ENCODE data around the gene AKAP9.
"Not testable (repeated sequence)": the region's sequence is repeated elsewhere in the genome, so short reads cannot be mapped to it uniquely, and the experiment has no call there.

AKAP9 gene

DNA sequence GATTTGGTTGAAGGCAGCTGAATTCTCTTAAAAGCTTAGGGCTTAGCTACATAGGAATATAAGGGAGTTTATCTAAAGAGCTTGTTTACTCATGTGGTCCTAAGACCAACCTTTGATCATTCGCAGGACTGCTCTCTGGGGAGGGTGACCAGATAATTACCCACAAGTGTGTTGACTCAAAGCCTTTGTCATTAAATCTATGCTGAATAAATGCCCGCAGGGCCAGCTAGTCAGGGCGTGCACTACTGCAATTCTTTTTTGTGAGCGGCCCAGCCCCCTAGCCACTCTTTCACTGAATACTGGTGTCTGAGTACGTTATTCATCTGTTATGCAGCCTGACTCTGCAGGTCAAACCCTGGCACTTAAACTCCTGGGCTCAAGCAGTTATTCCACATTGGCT lies 69.6 kb downstream of the AKAP9 start:
- DNase-seq (ENCODE audit: low read depth): no peak

DNA sequence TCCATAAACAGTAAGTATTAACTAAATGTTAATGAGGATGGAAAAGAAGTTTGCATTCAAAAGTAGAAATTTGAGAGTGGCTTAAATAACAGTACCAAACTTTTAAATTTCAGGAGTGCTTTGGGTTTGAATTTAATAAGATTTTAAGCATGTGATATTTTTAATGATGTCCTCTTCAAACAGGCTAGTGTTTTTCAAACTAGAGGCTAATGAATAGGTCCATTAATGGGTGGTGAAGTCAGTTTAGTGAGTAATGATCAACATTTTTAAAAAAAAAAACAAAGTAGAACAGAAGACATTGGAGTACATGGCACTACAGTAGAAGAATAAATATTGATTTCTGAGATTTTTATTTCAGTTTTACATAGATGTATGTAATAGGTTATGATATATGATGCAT lies 72.9 kb downstream of the AKAP9 start:
- DNase-seq (ENCODE audit: low read depth): no peak

DNA sequence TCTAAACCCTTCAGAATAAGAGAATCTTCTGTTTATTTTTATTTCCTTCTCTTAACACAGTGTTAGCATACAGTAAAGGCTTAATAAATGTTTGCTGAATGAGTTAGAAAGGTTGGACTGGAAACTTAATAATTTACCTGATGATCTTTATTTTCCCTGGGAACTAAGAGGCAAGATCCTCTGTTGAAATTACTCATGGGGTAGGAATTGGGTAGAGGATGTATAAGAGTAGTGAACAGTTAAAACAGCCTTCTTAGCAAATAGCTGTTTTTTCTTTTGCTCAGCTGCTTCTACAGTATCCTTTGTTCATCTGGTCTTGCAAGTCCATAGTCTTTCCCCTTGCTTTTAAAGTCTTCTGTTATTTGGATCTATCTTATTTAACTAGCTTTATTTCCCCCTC lies 80.0 kb downstream of the AKAP9 start:
- no peak for DNase-seq (ENCODE audit: low read depth)

DNA sequence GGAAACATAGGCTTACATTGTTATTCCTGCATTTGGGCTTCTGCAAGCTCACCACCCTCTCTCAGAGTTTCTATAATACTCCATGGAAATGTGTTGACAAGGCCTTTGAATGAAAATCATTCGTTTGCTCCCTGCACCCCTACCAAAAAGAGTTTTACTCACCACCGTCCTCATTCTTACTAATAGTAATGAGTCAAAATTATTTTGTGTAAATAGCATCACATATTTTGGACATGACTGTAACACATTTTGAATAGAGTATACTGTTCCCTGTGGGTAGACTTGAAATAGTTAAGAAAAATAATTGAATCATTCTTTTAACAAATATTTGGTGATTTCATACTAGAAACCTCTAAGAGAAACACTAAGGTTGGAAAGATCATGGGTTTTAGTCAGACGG lies 84.6 kb downstream of the AKAP9 start:
- DNase-seq (ENCODE audit: low read depth): no peak

DNA sequence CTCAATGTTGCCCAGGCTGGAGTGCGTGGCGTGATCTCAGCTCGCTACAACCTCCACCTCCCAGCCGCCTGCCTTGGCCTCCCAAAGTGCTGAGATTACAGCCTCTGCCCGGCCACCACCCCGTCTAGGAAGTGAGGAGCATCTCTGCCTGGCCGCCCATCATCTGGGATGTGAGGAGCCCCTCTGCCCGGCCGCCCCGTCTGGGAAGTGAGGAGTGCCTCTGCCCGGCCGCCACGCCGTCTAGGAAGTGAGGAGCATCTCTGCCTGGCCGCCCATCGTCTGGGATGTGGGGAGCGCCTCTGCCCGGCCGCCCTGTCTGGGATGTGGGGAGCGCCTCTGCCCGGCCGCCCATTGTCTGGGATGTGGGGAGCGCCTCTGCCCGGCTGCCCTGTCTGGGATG lies 86.0 kb downstream of the AKAP9 start:
- DNase-seq (ENCODE audit: low read depth): not testable (repeated sequence)

DNA sequence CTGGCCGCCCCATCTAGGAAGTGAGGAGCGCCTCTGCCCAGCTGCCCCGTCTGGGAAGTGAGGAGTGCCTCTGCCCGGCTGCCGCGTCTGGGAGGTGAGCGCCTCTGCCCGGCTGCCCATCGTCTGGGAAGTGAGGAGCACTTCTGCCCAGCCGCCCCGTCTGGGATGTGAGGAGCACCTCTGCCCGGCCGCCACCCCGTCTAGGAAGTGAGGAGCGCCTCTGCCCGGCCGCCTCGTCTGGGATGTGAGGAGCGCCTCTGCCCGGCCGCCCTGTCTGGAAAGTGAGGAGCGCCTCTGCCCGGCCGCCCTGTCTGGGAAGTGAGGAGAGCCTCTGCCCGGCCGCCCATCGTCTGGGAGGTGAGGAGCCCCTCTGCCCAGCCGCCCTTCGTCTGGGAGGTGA lies 86.5 kb downstream of the AKAP9 start:
- not testable (repeated sequence) for DNase-seq (ENCODE audit: low read depth)

GRCh38 chr7:92028226-92028625 lies 87.6 kb downstream of the AKAP9 start:
- DNase-seq (ENCODE audit: low read depth): no peak

DNA sequence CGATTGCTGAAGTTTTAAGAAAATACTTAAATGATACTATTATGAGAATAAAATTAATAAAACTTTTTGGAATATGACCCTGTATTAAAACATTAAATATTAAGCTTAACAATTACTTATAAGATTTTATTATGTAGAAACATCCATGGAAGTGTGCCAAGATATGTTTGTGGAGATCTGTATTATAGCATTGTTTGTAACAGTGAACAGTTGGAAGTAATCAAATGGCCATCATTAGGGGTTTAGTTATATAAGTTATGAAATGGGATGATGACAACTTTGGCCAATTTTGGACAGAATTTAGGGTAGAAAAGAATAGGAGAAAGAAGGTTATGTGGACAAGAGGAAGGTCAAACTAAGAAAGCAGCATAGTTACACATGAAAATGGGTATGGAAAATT lies 88.0 kb downstream of the AKAP9 start:
- no peak for DNase-seq (ENCODE audit: low read depth)

GRCh38 chr7:92034116-92034515 lies 93.5 kb downstream of the AKAP9 start:
- no peak for DNase-seq (ENCODE audit: low read depth)

- DNase-seq (ENCODE audit: low read depth): no peak
Observed at GRCh38 chr7:92035576-92035975, 94.9 kb downstream of the AKAP9 start.

DNA sequence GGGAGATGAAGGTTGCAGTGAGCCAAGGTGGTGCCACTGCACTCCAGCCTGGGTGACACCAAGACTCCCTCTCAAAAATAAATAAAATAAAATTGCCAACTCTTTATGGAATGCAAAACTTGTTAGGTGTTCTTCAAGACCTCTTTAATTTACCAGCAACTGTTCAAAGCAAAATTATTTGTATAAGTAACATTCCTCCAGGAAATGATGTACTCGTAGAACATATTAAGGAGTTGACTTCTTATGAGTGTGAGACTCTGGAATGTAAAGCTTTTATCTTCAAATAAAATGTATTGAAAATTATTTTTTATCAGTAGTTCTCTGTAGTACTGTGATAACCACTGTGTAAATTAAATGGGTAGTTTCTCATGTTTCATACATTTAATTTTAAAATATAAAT lies 99.2 kb downstream of the AKAP9 start:
- DNase-seq (ENCODE audit: low read depth): no peak

GRCh38 chr7:92042056-92042737 lies 101.5 kb downstream of the AKAP9 start:
- DNase-seq (ENCODE audit: low read depth): no peak

- no peak for DNase-seq (ENCODE audit: low read depth)
Observed at GRCh38 chr7:92043098-92043497, 102.4 kb downstream of the AKAP9 start.

DNA sequence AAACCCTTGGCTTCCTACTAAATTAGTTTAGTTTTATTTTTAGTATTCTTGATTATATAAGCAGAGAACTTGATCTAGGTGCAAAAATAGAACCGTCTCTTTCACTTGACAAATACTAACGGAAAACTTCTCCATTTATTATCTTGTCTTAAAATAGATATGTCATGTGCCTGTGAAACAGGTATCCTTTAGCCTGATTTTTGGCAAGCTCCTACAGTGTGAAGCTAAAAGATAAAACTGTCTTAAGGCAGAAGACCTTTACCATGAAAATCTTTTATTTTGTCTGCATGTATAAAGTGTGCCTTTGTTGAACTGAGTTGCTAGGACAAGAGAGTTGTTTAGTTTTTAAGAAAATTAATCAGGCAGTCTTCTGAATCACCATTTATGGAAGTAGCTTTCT lies 103.0 kb downstream of the AKAP9 start:
- DNase-seq (ENCODE audit: low read depth): no peak

DNA sequence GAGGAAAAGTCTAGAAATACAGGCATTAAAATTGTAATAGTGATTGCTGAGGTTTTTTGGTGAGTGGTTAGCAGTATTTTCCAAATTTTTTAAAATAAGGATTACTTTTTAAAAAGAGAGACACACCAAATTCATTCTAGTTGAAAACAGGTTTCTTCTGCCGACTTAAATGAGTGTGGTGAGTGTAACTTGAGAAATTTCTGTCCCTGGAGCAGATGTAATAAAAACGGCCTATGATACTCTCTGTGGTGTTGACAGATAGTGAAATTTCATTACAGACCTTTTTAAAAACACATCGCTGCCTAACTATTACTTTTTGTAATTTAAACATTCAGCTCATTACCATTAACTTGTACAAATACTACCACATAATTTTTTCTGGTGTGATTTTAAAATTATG lies 103.5 kb downstream of the AKAP9 start:
- no peak for DNase-seq (ENCODE audit: low read depth)

- DNase-seq (ENCODE audit: low read depth): no peak
Observed at GRCh38 chr7:92044940-92045339, 104.3 kb downstream of the AKAP9 start.

- DNase-seq (ENCODE audit: low read depth): no peak
Observed at GRCh38 chr7:92051655-92052054, 111.0 kb downstream of the AKAP9 start.

- no peak for DNase-seq (ENCODE audit: low read depth)
Observed at GRCh38 chr7:92052159-92052558, 111.5 kb downstream of the AKAP9 start.

DNA sequence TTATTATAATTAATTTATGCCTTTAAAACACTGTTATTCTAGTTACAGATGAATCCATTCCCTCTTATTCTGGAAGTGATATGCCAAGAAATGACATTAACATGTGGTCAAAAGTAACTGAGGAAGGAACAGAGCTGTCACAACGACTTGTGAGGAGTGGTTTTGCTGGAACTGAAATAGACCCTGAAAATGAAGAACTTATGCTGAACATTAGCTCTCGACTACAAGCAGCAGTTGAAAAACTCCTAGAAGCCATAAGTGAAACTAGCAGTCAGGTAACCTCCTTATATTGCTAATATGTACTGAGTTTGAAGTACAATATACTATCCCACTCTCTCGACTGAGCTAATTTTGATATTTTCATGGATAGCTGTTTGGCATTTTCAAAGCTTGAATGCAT lies 112.0 kb downstream of the AKAP9 start:
- no peak for DNase-seq (ENCODE audit: low read depth)

DNA sequence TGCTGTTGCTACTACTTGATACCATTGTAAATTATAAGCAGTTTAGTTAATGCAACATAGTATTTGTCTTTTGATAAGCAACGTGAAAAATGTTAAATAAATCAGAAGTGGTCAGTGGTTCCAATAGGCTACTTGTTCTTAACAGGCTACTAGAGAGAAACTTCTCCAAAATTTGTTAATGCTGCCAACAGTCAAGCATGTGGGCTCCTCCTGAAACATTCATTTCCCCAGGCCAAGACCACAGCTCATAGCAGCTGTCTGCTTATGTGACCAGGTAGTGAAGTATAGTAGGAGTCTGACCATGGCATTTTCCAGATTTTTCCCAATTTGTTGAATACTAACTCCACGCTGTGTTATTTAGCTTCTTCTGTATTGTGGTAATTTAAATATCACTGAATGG lies 112.7 kb downstream of the AKAP9 start:
- no peak for DNase-seq (ENCODE audit: low read depth)

DNA sequence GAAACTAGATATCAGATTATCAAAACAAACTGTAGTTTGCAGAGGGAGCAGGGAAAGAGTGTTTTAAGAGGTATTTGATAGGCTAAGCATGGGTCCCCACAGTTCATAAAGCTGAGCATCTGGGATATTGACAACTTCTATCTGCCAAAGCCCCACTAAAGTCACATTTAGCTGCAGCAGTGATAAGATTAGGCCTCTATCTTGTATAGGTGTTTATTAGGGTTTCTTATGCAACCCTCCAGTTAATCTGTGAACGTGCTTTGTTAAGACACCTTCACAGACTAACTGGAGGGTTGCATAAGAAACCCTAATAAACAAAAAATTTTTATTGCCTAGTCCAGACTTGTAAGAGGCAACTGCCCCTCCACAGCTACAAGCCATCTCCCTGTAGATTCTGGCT lies 115.6 kb downstream of the AKAP9 start:
- DNase-seq (ENCODE audit: low read depth): no peak

DNA sequence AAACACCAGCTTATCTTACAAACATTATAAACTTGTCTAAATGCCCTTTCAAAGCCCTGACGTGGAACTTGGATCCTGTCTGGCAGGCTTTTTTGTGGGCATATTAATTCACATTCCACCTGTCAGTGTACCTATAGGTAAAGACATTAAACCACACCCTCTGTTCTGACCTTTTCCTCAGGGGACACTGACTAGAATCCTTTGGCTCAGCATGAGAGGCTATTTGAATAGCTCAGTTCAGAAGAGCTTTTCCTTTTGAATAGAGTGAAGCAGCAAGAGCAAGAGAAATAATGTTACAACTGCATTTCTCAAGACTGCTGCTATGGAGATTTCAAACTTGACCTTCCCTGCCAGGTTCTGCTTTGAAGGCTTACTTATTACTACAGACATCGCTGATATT lies 116.7 kb downstream of the AKAP9 start:
- no peak for DNase-seq (ENCODE audit: low read depth)

DNA sequence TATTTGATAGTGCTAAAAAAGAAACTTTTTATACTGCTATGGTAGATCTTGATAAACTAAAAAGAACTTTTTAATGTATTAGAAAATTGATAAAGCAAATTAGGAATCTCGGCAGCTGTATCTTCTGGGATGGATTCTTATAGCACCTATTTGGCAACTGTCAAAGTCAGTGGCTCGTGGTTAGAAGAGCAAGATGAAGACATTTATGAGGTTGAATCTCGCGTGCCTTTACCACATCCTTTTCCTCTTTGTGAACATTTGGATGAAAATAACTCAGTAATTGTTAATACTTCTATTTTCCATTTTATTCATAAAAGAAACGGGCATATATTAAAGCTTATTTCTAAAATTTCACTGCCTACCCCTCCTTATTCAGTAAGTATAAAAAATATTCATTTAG lies 117.4 kb downstream of the AKAP9 start:
- DNase-seq (ENCODE audit: low read depth): no peak

- DNase-seq (ENCODE audit: low read depth): no peak
Observed at GRCh38 chr7:92058899-92059298, 118.2 kb downstream of the AKAP9 start.

DNA sequence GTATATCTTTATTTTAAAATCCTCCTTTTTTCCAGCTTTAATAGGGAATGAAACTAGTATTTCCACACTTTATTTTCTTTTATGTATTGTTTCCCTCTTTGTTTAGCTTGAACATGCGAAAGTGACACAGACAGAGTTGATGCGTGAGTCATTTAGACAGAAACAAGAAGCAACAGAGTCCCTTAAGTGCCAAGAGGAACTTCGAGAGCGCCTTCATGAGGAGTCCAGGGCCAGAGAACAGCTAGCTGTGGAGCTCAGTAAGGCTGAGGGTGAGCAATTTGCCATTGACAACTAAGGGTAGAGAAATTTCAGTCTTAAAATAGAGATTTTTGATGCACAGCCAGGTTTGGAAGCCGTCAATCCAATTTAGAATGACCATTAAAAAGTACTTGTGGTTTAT lies 120.5 kb downstream of the AKAP9 start:
- DNase-seq (ENCODE audit: low read depth): no peak

Measured in T follicular helper cell (primary cell).